GM18870 (cell line): Measurements from ENCODE around the gene SUGCT.
"Not testable (repeated sequence)": the region's sequence is repeated elsewhere in the genome, so short reads cannot be mapped to it uniquely, and the experiment has no call there.

ENCODE experiments used
- ATAC-seq: cut with Tn5 transposase; IDR thresholded peaks from one replicate; pipeline ENCODE4 v1.9.1; 2021; ENCODE audit warnings: moderate library complexity; ENCODE audit not compliant: unreplicated experiment

The SUGCT gene

GRCh38 chr7:40199076-40199802 lies 64.4 kb downstream of the SUGCT start:
- no peak for ATAC-seq

- ATAC-seq, result no peak
These were observed 66.0 kb downstream of the SUGCT start for GRCh38 chr7:40200791-40201190.

- no peak for ATAC-seq
These were observed 68.0 kb downstream of the SUGCT start for GRCh38 chr7:40202851-40203250.

- no peak for ATAC-seq
These were observed 69.8 kb downstream of the SUGCT start for GRCh38 chr7:40204581-40204980.

- no peak for ATAC-seq
These were observed 71.2 kb downstream of the SUGCT start for GRCh38 chr7:40205992-40206391.

GRCh38 chr7:40211276-40212003 lies 76.6 kb downstream of the SUGCT start:
- no peak for ATAC-seq

- no peak for ATAC-seq
These were observed 78.5 kb downstream of the SUGCT start for GRCh38 chr7:40213291-40213690.

- ATAC-seq, result no peak
These were observed 79.1 kb downstream of the SUGCT start for GRCh38 chr7:40213856-40214255.

- ATAC-seq, result not testable (repeated sequence)
These were observed 83.8 kb downstream of the SUGCT start for GRCh38 chr7:40218612-40219011.

- ATAC-seq, result no peak
These were observed 85.1 kb downstream of the SUGCT start for GRCh38 chr7:40219917-40220316.

GRCh38 chr7:40220421-40220911 lies 85.7 kb downstream of the SUGCT start:
- no peak for ATAC-seq

GRCh38 chr7:40221836-40222235 lies 87.0 kb downstream of the SUGCT start:
- ATAC-seq, result no peak

GRCh38 chr7:40223451-40224127 lies 88.8 kb downstream of the SUGCT start:
- no peak for ATAC-seq

GRCh38 chr7:40230101-40230500 lies 95.3 kb downstream of the SUGCT start:
- no peak for ATAC-seq

GRCh38 chr7:40231796-40232195 lies 97.0 kb downstream of the SUGCT start:
- no peak for ATAC-seq

GRCh38 chr7:40232242-40232893 lies 97.6 kb downstream of the SUGCT start:
- no peak for ATAC-seq

GRCh38 chr7:40234046-40234445 lies 99.2 kb downstream of the SUGCT start:
- no peak for ATAC-seq

GRCh38 chr7:40234666-40235065 lies 99.9 kb downstream of the SUGCT start:
- no peak for ATAC-seq

GRCh38 chr7:40237731-40238130 lies 102.9 kb downstream of the SUGCT start:
- ATAC-seq, result no peak

- ATAC-seq, result no peak
These were observed 105.0 kb downstream of the SUGCT start for GRCh38 chr7:40239755-40240303.

GRCh38 chr7:40243076-40243475 lies 108.3 kb downstream of the SUGCT start:
- no peak for ATAC-seq
